GM18858 (cell line): ENCODE results near the gene CAPN11.
"Not testable (repeated sequence)": the region's sequence is repeated elsewhere in the genome, so short reads cannot be mapped to it uniquely, and the experiment has no call there.

Experiments
- ATAC-seq: cut with Tn5 transposase; IDR thresholded peaks from one replicate; pipeline ENCODE4 v1.9.1; 2021; ENCODE audit not compliant: unreplicated experiment

CAPN11 gene

GRCh38 chr6:44225579-44226325 is 67.1 kb downstream of the CAPN11 start:
- ATAC-seq, result no peak

- no peak for ATAC-seq
Measured at GRCh38 chr6:44226368-44227147, 67.9 kb downstream of the CAPN11 start.

- ATAC-seq, result no peak
Measured at GRCh38 chr6:44227148-44227793, 68.7 kb downstream of the CAPN11 start.

- no peak for ATAC-seq
Measured at GRCh38 chr6:44228031-44228430, 69.4 kb downstream of the CAPN11 start.

GRCh38 chr6:44228433-44228832 is 69.8 kb downstream of the CAPN11 start:
- no peak for ATAC-seq

- ATAC-seq, result no peak
Measured at GRCh38 chr6:44228836-44229235, 70.2 kb downstream of the CAPN11 start.

- no peak for ATAC-seq
Measured at GRCh38 chr6:44229376-44230033, 70.9 kb downstream of the CAPN11 start.

GRCh38 chr6:44230034-44230675 is 71.5 kb downstream of the CAPN11 start:
- no peak for ATAC-seq

- ATAC-seq, result not testable (repeated sequence)
Measured at GRCh38 chr6:44231426-44231825, 72.8 kb downstream of the CAPN11 start.

GRCh38 chr6:44232676-44233566 is 74.3 kb downstream of the CAPN11 start:
- no peak for ATAC-seq

- ATAC-seq, result no peak
Measured at GRCh38 chr6:44233567-44234100, 75.0 kb downstream of the CAPN11 start.
